Testis (tissue), 5 donors: ENCODE results near the gene SMIM34. TPM values are rescaled to one million over a fixed set of nuclear protein-coding genes. Genes with fewer than 3 reads are reported as not detected.
"Not testable (repeated sequence)": the region's sequence is repeated elsewhere in the genome, so short reads cannot be mapped to it uniquely, and the experiment has no call there.

ENCODE experiments used
- DNase-seq: peaks from one replicate; pipeline ENCODE4 v3.0.0-alpha.2; 2019
- H3K27ac ChIP-seq, 2 donors: fragments of 200-600 bp; sonication (generic); one replicate each; pipeline ENCODE4 v1.5.1; 2019
- H3K27me3 ChIP-seq: fragments of 200-600 bp; sonication (generic); one replicate; pipeline ENCODE4 v1.5.1; 2019
- H3K36me3 ChIP-seq: fragments of 200-600 bp; sonication (generic); one replicate; pipeline ENCODE4 v1.5.1; 2017; ENCODE audit warnings: low read depth; ENCODE audit errors: missing control alignments
- H3K4me1 ChIP-seq: fragments of 200-600 bp; sonication (generic); one replicate; pipeline ENCODE4 v1.5.1; 2019
- H3K4me3 ChIP-seq, 2 donors: fragments of 200-600 bp; sonication (generic); one replicate each; pipeline ENCODE4 v1.5.1; 2017 to 2019
- H3K9me3 ChIP-seq: fragments of 200-600 bp; sonication (generic); one replicate; pipeline ENCODE4 v1.5.1; 2017
- WGBS, 2 donors: methylation state at CpG; one replicate each; pipeline ENCODE4 v1.1.5; 2018; 5-methylcytosine and 5-hydroxymethylcytosine counted together
- intact Hi-C: fragments of 100-400 bp; cut with DNase I; formaldehyde crosslinking; loops from one replicate; pipeline ENCODE4 v1.15.1; 2023; ENCODE audit warnings: low total_unique reads
- long read RNA-seq, 2 donors: transcript quantifications; one replicate each; lab custom pipeline, GENCODE V29; 2026
- polyA plus RNA-seq: library from polyadenylated mRNA; stranded (reverse); fragments of 350-450 nt; fragmentation: Illumina TruSeq; extraction: RNeasy Lipid Tissue Mini Kit (QIAGEN cat#74804); gene quantifications from one replicate; pipeline ENCODE4 v1.2.3, GENCODE V29; 2014; ENCODE audit warnings: low read depth, low replicate concordance; ENCODE audit not compliant: insufficient read depth
- total RNA-seq, 2 donors: library from RNA; depleted of rRNA; stranded (reverse); fragments of >200 nt; gene quantifications; one replicate each; pipeline ENCODE4 v1.2.3, GENCODE V29; 2016

Gene SMIM34
- under 1 TPM in 1 of 2 donors, not detected in 1; 0.37 TPM for total RNA-seq
- not detected for polyA plus RNA-seq
- long read RNA-seq, donor 1, result 0 reads
- long read RNA-seq, donor 2, result 0 reads

- H3K9me3 ChIP-seq, H3K4me1 ChIP-seq, intact Hi-C loops, H3K27ac ChIP-seq, DNase-seq, H3K36me3 ChIP-seq, H3K4me3 ChIP-seq, H3K27me3 ChIP-seq: not testable (repeated sequence)
- no CpG with 5 or more reads among the region's 4 CpGs for WGBS, 2 donors
These were observed at the start of gene SMIM34 for GRCh38 chr21:34423805-34424204. TSS of gene SMIM34 (minus strand) at chr21:34423951. CDS start at chr21:34423839, 112 bp downstream.

GRCh38 chr21:34467333-34467732, 43.6 kb upstream of the SMIM34 start:
- DNase-seq, H3K4me1 ChIP-seq, H3K27ac ChIP-seq, H3K36me3 ChIP-seq, H3K27me3 ChIP-seq, intact Hi-C loops, H3K9me3 ChIP-seq, H3K4me3 ChIP-seq: not testable (repeated sequence)
- WGBS, 2 donors, result no CpG with 5 or more reads among the region's 3 CpGs

GRCh38 chr21:34459426-34459825, 35.7 kb upstream of the SMIM34 start:
- WGBS, 2 donors, result no CpG with 5 or more reads among the region's 36 CpGs
- DNase-seq, H3K27ac ChIP-seq, H3K4me3 ChIP-seq, H3K4me1 ChIP-seq, H3K27me3 ChIP-seq, H3K9me3 ChIP-seq, H3K36me3 ChIP-seq, intact Hi-C loops: not testable (repeated sequence)

DNA sequence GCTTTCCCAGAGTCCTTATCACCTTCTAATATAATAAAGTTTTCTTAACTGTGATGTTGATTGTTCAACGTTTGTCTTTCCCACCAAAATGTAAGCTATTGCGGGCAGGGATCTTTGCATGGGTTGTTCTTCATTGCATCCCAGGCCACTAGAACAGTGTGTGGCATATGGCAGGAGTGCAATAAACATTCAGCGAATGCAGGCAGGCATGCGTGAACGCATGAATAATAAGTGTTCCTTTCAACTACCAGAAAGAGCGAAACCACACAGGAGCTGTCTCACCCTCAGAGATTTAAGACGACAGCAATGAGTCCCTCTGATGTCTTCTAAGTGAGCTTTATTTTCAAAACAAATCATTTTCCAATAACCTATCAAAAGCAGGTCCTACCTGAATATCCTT, 34.5 kb upstream of the SMIM34 start:
- H3K4me1 ChIP-seq, H3K4me3 ChIP-seq, H3K9me3 ChIP-seq, H3K36me3 ChIP-seq, DNase-seq, intact Hi-C loops, H3K27me3 ChIP-seq, H3K27ac ChIP-seq: not testable (repeated sequence)
- WGBS, 2 donors, result no CpG with 5 or more reads among the region's 7 CpGs

DNA sequence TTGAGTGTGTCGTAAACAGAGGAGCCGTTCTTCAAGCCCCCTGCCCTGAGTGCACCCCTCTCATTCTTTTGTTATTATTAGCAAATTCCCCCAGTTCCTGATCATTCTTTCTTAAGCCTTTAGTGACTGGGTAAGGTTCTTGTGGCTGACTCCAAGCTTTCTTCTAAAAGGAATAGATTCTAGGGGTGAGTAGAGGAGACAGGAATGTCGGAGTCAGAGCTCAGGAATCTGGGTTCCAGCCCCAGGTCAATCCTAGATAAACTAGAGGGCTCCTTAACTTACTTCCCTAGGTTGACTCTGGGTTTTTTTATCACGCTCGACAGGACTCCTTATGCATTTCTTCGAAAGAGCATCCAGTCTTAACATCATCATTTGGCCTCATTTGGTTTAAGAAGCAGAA, 32.4 kb upstream of the SMIM34 start:
- H3K36me3 ChIP-seq, H3K9me3 ChIP-seq, intact Hi-C loops, H3K27ac ChIP-seq, H3K27me3 ChIP-seq, DNase-seq, H3K4me1 ChIP-seq, H3K4me3 ChIP-seq: not testable (repeated sequence)
- no CpG with 5 or more reads among the region's 6 CpGs for WGBS, 2 donors

- no CpG with 5 or more reads among the region's 10 CpGs for WGBS, 2 donors
- H3K9me3 ChIP-seq, DNase-seq, intact Hi-C loops, H3K4me3 ChIP-seq, H3K4me1 ChIP-seq, H3K27ac ChIP-seq, H3K36me3 ChIP-seq, H3K27me3 ChIP-seq: not testable (repeated sequence)
These were observed 31.9 kb upstream of the SMIM34 start for GRCh38 chr21:34455628-34456027.

DNA sequence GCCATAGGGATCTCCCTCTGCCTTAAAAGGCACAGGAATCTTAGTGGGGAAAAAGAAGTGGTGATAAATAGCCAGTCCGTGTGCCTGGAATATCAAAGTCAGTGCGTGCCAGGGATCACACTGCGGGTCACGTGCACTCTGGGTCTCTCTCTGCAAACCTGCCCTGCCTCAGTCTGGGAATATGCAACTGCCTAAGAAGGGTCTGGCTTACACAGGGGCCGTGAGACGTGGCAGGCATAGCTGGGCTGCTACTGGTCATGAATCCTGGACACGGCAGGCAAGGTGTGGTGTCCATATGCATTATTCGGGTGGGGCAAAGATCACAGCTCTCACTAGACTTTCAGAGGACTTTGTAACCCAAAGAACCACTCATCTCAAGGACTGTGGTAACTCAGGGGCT, 23.3 kb upstream of the SMIM34 start:
- no CpG with 5 or more reads among the region's 8 CpGs for WGBS, 2 donors
- H3K27me3 ChIP-seq, H3K27ac ChIP-seq, H3K4me1 ChIP-seq, DNase-seq, intact Hi-C loops, H3K9me3 ChIP-seq, H3K4me3 ChIP-seq, H3K36me3 ChIP-seq: not testable (repeated sequence)

DNA sequence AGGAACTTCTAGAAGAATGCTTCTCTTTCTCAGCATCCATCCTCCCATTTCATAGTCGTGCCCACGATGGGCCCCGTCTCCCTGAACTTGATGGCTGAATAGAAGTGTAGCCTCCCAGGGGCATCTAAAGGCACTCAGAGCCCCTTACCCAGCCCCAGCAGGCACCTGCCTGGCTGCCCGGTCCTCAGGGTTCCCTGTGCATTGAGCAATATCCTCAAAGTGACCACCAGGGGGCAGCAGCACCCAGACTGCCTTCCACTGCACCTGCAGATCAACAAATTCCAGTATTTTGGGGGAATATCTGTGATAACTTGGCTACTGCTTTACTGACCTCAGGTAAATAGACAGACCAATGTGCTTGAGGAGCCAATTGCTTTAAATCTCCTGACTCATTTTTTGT, 19.7 kb upstream of the SMIM34 start:
- H3K36me3 ChIP-seq, H3K27me3 ChIP-seq, H3K4me3 ChIP-seq, DNase-seq, H3K9me3 ChIP-seq, H3K27ac ChIP-seq, intact Hi-C loops, H3K4me1 ChIP-seq: not testable (repeated sequence)
- WGBS, 2 donors, result no CpG with 5 or more reads among the region's 4 CpGs

GRCh38 chr21:34429710-34430109, 6.0 kb upstream of the SMIM34 start:
- H3K27ac ChIP-seq, H3K9me3 ChIP-seq, H3K27me3 ChIP-seq, H3K36me3 ChIP-seq, DNase-seq, H3K4me1 ChIP-seq, intact Hi-C loops, H3K4me3 ChIP-seq: not testable (repeated sequence)
- no CpG with 5 or more reads among the region's 5 CpGs for WGBS, 2 donors

DNA sequence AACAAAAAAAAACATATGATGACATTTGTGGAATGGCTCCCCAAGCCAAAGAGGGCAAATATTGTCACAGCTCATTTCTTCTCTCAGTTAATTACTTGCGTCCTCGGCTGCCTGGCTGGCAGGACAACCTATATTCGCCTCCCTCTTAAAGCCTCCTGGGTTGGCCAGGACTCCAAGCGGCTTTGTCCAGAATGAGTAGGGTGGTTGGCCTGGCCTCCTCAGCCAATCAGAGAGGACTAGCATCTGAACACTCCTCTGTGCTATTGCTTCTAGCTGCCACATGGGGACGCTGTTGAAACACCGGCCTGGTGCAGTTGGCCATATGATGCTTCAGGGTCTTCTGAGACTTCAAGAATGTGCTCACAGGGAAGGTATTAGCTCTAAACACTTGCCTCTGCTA, 4.7 kb upstream of the SMIM34 start:
- H3K4me1 ChIP-seq, H3K4me3 ChIP-seq, intact Hi-C loops, H3K36me3 ChIP-seq, H3K9me3 ChIP-seq, DNase-seq, H3K27ac ChIP-seq, H3K27me3 ChIP-seq: not testable (repeated sequence)
- no CpG with 5 or more reads among the region's 6 CpGs for WGBS, 2 donors

- DNase-seq, H3K27me3 ChIP-seq, H3K4me3 ChIP-seq, H3K4me1 ChIP-seq, H3K9me3 ChIP-seq, intact Hi-C loops, H3K27ac ChIP-seq, H3K36me3 ChIP-seq: not testable (repeated sequence)
- WGBS, 2 donors, result no CpG with 5 or more reads among the region's 8 CpGs
These were observed 3.6 kb upstream of the SMIM34 start for GRCh38 chr21:34427339-34427738.

- DNase-seq, H3K9me3 ChIP-seq, intact Hi-C loops, H3K27ac ChIP-seq, H3K36me3 ChIP-seq, H3K27me3 ChIP-seq, H3K4me3 ChIP-seq, H3K4me1 ChIP-seq: not testable (repeated sequence)
- no CpG with 5 or more reads among the region's 5 CpGs for WGBS, 2 donors
These were observed 6.2 kb downstream of the SMIM34 start for GRCh38 chr21:34417448-34418077.

DNA sequence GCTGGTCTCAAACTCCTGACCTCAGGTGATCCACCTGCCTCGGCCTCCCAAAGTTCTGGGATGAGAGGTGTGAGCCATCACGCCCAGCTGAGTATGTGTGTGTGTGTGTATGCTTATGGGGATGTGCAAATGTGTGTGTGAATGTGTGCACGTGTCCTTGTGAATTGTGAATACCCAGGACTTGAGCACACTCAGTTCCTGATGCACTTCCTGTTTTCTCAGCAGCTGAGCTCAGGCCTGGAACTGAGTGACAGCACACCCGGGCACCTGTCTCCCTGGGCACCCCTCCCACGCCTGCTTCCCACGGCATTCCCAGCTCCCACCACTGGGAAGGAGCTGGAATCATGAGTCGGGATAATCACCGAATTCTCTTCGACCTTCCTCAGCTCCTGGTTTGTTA, 16.5 kb downstream of the SMIM34 start:
- H3K27me3 ChIP-seq, H3K4me3 ChIP-seq, H3K36me3 ChIP-seq, intact Hi-C loops, DNase-seq, H3K9me3 ChIP-seq, H3K4me1 ChIP-seq, H3K27ac ChIP-seq: not testable (repeated sequence)
- WGBS, 2 donors, result no CpG with 5 or more reads among the region's 9 CpGs
